ENCODE data around the gene IL17C.

Gene IL17C

GRCh38 chr16:88652762-88653063 is 14.3 kb downstream of the IL17C start:
- no peak overlapping the region for H3K27ac ChIP-seq
- no peak for TF ChIP-seq ZFX (IDR thresholded peaks at IDR 0.05; ENCODE audit: borderline replicate concordance)

GRCh38 chr16:88653101-88653500 is 14.7 kb downstream of the IL17C start:
- H3K27ac ChIP-seq, result no peak overlapping the region
- TF ChIP-seq ZFX (IDR thresholded peaks at IDR 0.05; ENCODE audit: borderline replicate concordance) (no peak), CTCF (IDR thresholded peaks at IDR 0.05) (no peak)

GRCh38 chr16:88653596-88654362 is 15.4 kb downstream of the IL17C start:
- no peak for TF ChIP-seq CTCF (IDR thresholded peaks at IDR 0.05)
- no peak for TF ChIP-seq ZFX (IDR thresholded peaks at IDR 0.05; ENCODE audit: borderline replicate concordance)
- H3K27ac ChIP-seq, result no peak overlapping the region

GRCh38 chr16:88654363-88655052 is 16.1 kb downstream of the IL17C start:
- no peak overlapping the region for H3K27ac ChIP-seq
- TF ChIP-seq CTCF (IDR thresholded peaks at IDR 0.05) (no peak), ZFX (IDR thresholded peaks at IDR 0.05; ENCODE audit: borderline replicate concordance) (no peak)

GRCh38 chr16:88655053-88655732 is 16.8 kb downstream of the IL17C start:
- no peak overlapping the region for H3K27ac ChIP-seq
- TF ChIP-seq CTCF (IDR thresholded peaks at IDR 0.05) (no peak), ZFX (IDR thresholded peaks at IDR 0.05; ENCODE audit: borderline replicate concordance) (no peak)

- TF ChIP-seq ZFX (IDR thresholded peaks at IDR 0.05; ENCODE audit: borderline replicate concordance) (no peak), CTCF (IDR thresholded peaks at IDR 0.05) (no peak)
- no peak overlapping the region for H3K27ac ChIP-seq
Measured at GRCh38 chr16:88655733-88656281, 17.4 kb downstream of the IL17C start.

- TF ChIP-seq CTCF (IDR thresholded peaks at IDR 0.05) (no peak), ZFX (IDR thresholded peaks at IDR 0.05; ENCODE audit: borderline replicate concordance) (no peak)
- no peak overlapping the region for H3K27ac ChIP-seq
Measured at GRCh38 chr16:88656291-88656980, 18.1 kb downstream of the IL17C start.

All from 22Rv1 (cell line).